Esophagus muscularis mucosa (tissue), 4 donors: Measurements from ENCODE around the gene DYNLT2B.

Source experiments
- EP300 ChIP-seq: sonication (generic); formaldehyde crosslinking; IDR thresholded peaks from one replicate; pipeline ENCODE4 v1.6.1; 2017; ENCODE audit warnings: antibody characterized with exemption
- POLR2A ChIP-seq: fragments of 450-650 bp; IDR thresholded peaks from one replicate; pipeline ENCODE4 v1.6.1; 2017; ENCODE audit warnings: antibody characterized with exemption, moderate library complexity, mild to moderate bottlenecking, low read depth
- TF ChIP-seq, protein P1 (sequence below), 3 experiments: fragments of 200-600 bp in 2 of 3; fragments of 450-650 bp in 1 of 3; sonication (generic) in 2 of 3; IDR thresholded peaks; one replicate each; pipeline ENCODE4 v1.5.1; 2017 to 2019; ENCODE audit warnings: antibody characterized with exemption in 3 of 3, mild to moderate bottlenecking in 2 of 3, moderate library complexity in 1 of 3

DNA sequence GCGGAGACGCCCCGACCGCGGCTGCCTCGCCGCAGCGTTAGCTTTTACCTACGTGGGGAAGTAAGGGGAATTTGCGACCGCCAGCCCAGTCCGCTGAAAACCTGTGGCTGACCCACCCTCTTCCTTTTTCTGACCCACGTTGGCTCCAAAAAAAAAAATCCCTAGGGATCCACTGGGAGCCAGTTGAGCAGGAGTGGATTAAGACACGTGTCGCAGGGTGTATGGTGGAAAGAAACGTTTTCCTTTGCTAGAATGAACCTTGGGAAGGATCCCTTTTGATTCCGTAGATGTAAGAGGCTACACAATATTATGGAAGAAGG lies 29.9 kb downstream of the DYNLT2B start:
- TF ChIP-seq, protein P1, sequence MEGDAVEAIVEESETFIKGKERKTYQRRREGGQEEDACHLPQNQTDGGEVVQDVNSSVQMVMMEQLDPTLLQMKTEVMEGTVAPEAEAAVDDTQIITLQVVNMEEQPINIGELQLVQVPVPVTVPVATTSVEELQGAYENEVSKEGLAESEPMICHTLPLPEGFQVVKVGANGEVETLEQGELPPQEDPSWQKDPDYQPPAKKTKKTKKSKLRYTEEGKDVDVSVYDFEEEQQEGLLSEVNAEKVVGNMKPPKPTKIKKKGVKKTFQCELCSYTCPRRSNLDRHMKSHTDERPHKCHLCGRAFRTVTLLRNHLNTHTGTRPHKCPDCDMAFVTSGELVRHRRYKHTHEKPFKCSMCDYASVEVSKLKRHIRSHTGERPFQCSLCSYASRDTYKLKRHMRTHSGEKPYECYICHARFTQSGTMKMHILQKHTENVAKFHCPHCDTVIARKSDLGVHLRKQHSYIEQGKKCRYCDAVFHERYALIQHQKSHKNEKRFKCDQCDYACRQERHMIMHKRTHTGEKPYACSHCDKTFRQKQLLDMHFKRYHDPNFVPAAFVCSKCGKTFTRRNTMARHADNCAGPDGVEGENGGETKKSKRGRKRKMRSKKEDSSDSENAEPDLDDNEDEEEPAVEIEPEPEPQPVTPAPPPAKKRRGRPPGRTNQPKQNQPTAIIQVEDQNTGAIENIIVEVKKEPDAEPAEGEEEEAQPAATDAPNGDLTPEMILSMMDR (IDR thresholded peaks at IDR 0.05): no peak
- TF ChIP-seq EP300: no peak
- no peak for TF ChIP-seq POLR2A
